ENCODE results near the gene NOXA1.

NOXA1 gene

DNA sequence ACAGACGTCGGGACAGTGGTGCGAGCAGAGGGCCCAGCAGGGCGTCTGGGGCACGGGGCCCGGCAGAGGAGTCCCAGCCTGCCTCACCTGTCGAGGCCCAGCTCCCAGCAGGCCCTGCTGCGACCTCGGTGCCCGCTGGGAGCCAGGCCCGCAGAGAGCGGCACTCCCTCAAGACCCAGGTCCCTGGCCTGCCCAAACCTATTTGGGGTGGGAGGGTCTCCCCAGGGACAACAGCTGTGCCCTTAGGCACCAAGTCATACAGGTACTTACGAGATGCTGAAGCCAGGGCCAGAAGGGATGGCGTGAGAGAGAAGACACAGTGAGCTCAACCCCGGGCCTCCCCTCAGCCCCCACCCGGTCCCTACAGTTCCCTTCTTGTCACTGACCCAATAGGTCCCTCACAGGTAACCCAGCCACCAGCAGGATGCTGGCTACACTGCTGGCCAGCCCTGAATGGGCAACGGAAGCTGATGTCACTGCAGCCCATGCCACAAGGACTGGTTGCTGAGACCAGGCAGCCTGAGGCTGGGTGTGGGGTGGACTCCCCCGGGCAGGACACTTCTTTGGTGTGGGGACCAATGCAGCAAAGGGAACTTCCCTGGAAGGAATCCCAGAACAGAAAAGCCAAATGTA, 32.3 kb downstream of the NOXA1 start:
- DNase-seq, result no peak

DNA sequence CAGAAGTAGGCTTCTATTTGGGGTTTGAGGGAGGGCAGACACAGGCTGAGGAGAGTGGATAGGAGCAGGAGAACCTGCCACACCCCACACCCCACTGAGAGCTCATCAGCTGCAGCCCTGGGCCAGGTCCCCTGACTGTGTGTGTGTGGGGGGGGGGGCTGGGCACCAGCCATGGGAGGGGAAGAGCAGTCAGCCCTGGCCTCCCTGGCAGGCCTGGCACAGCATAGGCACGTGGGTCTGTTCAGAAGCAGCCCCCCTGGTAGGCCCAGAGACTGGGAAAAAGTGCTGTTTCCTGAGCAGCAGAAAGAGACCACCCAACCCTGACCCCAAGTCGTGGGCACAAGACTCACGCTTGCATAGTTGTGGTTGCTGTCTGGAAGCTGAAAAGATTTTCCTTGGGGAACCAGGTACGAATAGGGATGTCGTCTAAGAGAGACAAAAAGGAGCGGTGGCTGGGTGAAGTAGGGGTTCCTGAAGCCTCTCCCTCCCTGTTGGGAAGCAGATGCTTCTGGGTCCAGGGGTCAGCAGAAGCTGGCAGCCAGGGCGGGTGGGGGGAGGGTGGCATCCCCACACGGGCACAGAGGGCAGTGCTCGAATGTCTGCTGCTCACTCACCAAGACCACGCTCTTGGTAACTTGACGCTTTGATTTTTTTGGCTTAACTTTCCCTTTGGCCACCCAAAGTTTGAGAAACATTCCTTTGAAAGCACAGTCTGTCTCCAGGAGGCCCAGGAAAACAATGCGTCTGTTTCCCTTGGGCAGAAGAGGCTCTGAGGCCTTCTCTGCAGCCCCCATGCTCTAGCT, 33.1 kb downstream of the NOXA1 start:
- DNase-seq, result no peak

DNA sequence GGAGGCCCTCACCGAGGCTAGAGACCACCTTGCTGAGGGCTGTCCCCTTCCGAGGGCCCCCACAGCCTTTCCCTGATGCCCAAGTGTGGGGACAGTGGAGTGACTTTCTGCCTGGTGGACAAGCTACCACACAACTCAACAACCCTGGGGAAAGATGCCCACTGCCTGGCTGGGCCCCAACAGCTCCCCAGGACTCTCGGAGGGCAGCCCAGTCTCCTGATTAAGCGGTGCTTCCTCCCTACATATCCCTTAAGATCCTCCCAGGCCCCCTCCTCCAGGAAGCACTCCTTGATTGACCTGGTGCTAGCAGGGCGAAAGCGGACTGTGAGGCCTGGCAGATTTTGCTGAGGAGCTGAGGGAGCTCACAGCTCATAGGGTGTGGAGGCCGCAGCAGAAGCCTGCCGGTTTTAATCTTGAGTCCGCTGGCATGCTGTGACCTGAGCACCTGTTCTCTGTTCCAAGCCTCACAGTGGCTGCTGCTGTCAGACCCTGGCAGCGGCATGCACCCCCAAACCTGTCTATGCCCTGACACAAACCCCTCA, 33.7 kb downstream of the NOXA1 start:
- DNase-seq, result no peak

DNA sequence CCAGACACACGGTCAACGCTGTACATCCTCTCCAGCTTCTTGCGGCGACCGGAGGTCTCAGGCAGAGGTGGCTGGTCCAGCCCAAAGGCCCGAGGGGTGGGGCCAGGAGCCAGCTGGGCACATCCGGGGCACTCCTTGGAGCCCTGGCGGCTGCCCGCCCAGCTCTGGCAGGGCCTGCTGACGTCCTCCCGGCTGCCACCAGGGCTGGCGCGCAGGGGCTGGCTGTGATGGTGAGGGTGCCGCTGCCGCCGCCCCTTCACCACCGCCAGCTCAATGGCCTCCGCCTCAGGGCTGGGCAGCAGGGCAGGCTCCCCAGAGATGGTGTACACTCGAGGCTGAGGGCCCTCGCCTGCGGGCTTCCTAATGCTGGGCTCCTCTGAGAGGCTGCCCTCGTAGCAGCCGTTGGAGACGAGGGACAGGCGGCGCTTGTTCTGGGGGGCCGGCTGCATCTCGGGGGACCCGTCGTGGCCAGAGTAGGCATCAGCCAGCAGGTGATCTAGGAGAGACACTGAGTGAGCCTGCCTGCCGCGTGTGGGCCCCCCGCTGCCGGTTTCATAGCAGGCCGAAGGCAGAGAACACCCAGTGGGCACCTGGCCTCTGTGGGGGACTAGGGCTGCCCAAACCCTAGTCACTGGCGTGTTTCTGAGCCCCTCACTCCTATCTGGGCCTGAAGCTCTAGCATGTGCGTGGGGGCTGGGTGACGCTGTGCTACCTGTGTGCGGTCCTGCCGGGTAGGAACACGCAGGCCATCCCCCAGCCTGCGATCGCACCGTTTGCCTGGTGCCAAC, 34.4 kb downstream of the NOXA1 start:
- no peak for DNase-seq

DNA sequence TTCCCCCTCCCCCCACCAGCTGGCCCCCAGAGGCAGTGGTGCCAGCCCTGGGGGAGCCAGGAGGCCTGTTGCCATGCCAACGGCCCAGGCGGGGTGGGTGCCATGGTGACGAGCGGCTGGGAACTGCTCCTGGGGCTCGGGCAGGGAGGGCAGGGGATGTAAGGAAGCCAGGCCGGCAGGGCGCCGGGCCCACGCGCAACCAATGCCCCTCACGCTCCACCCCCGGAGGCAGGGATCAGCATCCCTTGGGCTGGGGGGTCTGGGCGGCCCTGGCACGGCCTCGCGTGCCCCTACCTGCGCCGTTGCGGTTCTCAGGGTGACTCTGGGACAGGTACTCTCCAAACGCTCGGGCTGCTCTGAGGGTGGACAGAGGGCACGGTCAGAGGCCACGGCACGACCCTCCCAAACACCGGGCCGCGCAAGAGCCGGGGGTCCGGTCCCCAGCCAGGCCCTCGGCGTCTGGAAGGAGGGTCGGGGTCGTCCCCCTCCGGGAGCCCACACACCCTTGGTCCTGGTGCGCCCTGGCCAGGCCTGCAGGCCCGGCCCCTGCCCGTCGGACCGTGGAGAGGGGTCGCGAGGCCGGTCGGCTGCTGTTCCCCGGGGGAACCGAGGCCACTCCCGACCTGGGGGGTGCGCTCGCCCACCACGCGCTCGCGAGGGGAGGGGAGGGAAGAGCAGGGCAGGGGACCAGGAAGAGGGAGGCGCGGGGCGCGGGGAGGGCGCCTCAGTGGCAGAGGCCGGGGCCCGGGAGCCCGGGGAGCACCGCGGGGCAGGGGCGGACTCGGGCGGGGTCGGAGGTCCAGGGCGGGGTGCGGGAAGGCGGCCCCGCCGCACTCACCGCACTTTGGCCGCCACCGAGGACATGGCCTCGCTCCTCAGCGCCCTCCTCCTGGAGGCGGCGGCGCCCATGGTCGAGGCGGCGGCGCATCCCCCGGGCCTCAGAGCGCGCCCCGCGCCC, 35.3 kb downstream of the NOXA1 start:
- DNase-seq, result peak; percentile 36 to 66

DNA sequence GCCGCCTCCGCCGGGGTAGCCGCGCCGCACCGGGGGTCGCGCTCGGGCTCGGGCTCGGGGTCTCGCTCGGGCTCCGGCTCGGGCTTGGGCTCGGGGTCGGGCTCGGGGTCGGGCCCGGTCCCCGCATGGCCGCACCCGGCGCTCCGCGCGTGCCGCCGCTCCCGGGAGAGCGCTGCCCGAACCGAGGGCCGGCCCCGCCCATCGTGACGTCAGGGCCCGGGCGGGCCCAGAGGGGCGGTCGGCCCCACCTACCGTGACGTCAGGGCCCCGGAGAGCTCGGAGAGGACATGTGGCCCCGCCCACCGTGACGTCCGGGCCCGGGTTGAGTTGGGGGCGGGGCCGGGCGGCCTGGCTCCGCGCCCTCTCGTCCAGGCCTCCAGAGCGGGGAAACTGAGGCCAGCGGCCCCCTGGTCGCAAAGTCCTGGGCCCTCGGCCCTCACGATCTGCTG, 36.0 kb downstream of the NOXA1 start, which contains the start of gene NSMF:
Gene NSMF, minus strand, starts transcription at position 183 of the 449 bp plus-strand sequence. CDS start 232 bp downstream, outside the sequence.
- peak; percentile 33 to 86 for DNase-seq

DNA sequence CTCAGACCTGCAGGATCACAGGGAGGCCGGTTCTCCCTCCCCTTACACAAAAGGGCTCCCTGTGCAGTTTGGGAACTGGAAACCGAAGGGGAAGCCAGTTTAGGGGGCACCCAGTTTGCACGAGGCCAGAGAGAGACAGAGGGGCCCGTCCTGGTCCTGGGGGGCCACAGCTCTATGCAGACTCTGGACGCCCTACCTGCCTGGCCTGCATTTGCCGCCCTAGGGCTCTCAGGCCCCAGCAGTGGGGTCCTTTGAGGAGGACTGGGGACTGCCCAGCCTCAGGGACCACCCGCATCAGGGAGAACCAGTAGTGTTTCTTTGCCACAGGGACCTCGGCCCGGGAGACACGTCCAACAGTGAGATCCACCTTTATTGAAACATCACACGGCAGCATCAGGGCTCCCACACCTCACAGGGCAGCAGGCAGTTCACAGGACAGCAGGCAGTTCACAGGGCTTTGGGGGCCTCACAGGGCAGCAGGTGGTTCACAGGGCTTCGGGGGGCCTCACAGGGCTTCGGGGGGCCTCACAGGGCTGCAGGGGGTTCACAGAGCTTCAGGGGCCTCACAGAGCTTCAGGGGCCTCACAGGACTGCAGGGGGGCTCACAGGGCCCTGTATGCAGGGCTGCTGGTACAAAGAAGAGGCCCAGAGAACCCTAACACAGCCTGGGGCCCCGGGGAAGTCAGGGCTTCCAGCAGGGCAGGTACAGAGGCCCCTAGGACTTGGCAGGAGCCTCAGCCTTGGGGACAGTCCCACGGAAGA, 36.6 kb downstream of the NOXA1 start:
- no peak for DNase-seq

DNA sequence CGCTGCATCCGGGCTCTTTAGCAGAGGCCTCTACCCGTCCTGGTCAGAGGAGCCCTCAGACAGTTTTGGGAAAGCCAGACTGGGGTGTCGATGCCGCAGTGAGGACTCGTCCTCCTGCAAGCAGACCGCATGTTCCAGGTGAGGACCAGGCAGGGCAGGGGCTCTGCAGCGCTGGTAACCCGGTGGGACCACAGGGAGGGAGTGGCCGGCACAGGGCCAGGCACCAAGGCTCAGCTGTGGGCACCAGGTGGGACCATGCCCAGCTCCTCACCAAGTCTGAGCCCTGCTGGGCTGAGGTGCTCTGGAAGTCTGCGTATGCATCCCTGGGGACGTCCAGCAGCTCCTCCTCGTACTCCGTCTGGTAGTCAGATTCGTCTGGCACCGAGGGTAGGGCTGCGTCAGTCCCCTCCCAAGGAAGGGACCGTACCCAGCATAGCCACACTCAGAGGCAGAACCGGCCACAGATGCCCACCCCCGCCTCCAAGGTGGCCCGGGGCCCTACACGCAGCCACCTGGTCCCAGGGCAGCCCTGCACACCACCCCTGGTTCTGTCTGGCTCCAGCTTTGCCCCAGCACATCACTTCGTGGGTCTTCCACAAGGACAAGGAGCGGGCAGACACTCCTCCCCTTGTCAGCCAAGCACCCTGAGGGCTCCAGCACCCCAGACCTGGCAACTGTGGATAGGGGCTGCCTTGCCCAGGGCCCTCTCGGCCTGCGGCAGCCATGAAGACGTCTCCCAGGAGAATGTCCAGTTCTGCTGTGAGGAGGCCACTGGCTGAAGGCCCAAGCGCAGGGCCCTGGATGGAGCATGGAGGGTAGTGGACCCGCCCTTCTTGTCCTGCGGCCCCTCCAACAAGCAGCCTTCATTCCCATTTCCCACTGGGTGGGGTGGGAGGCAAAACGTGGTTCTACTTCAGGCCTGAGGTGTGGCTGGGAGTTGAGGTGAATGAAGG, 37.4 kb downstream of the NOXA1 start:
- DNase-seq, result no peak

DNA sequence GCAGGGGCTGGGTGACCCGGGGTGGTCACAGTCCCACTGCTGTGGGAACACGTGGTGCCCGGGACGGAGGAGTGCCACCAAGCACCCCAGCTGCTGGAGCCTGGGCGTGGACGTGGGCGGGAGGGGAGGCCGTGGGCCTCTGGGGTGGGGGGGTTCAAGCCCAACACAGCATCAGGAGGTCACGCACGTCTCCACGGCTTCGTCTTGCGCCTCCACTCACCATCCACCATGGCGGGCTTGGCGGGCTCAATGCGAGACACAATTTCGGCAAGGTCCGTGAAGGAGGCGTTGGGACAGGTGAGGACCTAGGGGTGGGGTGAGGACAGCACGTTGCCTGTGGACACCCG, 38.1 kb downstream of the NOXA1 start:
- DNase-seq, result no peak

DNA sequence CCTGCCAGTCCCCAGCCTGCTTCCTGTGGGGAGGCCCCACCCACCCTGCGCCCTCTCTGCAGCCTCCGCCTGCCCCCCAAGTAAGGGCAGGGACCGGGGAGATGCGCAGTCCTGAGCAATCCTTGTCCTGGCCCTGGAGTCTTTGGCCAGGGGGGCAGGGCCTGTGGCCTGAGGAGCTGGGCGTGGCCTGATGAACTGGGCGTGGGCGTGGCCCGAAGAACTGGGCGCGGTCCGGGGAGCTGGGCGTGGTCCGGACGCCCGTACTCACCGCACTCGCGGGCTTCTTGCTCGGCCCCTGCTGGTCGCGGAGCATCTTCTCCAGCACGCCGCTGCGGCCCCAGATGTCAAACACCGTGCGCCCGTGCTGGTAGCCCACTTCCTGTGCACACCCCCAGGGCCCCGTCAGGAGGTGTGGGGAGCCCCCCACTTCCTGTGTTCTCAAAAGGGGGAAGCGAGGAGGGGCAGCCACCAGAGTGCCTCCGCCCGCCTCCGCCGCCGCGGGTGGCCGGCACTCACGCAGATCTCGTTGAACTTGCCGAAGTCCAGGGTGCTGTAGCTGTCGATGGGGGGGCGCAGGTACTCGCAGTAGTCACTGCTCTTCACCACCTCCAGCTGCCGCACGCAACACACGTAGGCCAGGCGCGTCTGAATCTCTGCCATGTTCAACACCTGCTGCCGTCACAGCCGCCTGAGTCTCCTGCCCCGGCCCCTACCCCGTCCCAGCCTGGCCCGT, 38.6 kb downstream of the NOXA1 start:
- no peak for DNase-seq

DNA sequence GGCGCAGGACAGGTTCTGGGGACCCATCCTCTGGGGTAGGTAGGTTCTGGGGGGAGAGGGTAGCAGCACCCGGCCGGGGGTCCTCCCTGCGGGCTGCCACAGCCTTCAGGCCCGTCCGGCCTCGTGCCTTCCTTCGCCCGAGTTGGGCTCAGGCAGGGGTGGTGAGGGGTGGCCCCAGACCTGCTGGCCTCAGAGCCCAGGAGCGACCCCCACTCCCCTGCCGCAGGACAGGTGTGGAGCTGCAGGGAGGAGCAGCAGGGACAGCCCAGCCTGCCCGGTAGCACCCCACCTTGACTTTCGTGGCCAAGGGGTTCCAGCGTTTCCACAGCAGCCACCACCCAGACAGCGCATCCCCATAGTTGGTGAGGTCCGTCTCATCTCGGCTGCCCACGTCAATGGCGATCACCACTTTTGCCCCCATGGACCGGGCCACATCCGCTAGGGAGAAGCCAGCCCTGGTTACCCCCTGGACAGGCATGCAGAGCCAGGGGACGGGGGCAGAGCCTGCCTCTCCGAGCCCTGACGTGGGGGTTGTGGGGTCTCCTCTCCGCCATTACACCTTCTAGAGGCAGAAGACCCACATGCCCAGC, 39.3 kb downstream of the NOXA1 start:
- DNase-seq, result no peak

DNA sequence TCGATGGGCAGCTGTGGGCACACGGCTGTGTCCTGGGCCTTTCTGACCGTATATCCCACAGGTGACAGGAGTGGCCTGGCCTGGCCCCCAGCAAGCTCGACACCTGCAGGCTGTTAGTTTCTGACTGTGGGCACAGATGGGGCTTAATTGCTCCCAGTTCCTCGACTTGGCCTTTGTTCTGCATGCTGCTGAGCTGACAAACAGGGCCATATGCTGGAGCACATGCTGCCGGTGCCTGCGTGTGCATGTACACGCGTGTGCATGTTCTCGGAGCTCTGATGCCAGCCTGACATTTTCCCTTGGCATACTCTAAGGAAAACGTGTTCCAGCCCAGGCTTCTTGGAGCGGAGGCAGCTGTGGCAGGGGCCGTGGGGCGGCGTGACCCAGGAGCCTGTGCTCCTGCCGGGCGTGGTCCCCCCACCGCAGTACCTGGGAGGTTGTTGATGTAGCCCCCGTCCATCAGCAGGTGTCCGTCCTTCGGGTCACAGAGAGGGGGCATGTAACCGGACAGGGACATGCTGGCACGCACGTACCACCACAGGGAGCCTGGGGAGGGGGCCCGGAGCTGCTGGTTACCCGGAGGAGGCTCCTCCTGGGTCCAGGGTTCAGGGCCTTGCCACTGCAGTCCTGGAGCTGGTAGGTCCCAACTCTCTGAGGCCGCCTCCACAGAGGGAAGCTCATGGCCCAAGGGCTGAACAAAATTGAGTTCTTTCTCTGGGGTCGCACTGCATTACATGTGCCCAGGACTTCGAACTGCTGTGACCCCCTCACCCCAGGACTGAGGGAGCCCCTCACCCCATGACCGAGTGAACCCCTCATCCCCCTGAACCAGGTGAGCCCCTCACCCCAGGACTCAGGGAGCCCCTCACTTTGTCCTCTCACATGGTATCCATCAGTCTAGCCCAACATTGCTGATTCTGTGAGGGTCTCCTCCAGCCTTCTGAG, 40.1 kb downstream of the NOXA1 start:
- peak in 1 of 2 experiments; percentile 22 for DNase-seq

DNA sequence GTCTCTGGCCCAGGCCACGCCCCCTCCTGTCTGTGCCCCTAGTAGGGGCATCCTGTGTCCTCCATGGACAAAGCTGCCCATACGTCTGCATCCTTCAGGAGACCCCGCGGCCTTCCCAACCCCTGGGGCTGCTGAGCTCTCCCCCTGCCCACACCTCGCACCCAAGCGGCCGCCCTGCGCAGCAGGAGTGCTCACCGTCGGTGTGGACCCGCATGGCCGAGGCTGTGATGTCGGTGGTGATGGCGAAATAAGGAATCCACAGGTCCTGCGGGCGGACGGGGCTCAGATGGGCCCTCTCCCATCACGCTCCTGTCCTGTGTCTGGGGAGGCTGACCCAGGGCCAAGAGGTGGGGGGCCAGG, 40.7 kb downstream of the NOXA1 start:
- no peak for DNase-seq

DNA sequence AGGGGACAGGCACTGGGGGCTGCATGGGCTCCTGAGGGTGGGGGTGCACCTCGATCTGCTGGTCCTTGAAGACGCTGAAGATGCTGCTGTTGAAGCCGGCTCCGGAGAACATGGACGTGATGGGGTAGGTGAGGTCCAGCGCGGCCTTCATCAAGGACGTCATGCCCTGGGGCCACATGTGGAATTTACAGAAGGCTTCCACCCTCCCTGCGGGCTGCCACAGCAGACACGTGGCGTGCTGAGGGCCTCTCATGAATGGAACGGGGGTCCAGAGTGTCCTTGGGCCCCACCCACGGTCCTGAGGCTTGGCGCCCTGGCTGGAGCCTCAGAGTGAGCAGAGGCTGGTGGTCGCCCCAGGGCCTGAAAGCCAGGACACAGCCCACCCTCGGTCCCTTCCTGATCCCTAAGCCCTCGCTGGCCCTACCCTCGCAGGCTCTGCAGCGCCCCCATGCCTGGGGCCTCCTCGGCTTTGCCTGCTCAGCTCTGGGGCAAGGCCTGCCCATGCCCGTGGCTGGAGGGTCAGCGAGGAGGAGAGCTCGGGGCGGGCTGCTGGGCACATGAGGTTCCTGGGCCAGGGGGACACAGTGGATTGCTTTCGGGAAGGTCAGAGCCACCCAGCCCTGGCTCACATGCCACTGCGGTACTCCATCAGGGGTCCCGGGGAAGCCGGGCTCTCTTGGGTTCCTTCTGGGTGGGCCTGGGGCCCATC, 41.3 kb downstream of the NOXA1 start:
- no peak for DNase-seq

DNA sequence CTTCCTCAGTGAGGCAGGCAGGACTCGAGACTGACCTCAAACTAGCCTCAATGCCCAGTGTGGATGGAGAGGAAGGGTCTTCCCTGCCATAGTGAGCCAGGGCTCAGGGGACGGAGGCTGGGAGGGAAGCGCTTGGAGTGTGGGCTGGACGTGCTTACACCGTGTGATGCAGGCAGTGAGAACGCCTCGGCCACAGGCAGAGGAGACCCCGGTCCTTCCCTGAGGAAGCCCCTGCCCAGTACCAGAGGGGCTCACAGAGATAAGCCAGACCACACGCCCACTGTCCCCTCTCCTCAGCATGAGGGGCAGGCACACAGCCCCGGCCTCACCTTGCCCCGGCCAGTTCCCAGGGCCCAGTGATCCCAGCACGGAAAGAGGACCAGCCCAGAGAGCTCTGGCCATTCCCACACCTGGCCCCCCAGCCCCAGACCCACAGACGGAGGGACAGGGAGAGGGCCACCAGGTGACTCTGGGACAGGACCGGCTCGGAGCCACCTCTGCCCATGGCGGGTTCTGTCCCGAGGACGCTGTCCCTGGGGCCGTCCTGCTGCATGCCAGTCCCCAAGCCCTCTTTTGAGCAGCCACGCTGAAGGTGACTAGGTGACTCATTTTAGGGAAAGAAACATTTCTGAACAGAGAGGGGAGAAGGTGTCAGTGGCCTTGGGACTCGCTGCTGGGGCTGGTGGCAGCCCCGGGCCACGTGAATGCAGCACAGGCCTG, 42.0 kb downstream of the NOXA1 start:
- no peak for DNase-seq

DNA sequence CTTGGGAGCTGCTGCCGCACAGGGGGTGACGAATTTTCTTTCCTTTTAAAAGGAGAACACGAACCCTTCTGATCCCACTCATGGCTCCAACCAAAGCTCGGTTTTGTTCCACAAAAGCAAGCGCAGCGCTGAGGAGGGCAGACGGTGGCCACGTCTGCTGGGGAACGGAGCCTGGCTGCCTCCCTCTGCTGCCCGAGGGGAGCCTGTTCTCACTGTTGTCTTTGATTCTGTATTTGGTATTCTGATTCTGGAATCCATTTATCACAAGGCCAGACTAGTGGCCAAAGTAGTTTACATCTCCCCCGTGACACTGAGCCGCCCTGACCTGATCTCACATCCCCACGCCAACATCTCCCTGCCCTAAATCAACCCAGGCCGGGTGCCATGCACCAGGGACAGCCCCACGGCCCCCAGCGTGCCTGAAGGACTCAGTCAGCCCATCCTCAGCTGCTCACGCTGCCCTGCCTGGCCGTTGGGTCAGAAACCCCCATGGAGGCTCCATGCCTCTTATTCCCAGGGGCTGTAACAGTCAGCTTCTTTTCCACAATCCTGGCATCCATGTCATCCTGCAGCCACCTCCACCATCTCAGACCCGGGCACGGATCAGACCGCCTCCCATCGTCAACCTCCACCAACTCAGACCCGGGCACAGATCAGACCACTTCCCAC, 42.7 kb downstream of the NOXA1 start:
- no peak for DNase-seq
